IMR-90 (cell line): ENCODE results near the gene SLC7A6OS. TPM values are rescaled to one million over a fixed set of nuclear protein-coding genes. Genes with fewer than 3 reads are reported as not detected.
A peak's percentile ranks its signal among the peaks of the same experiment; 100 is the strongest.

Source experiments
- ATAC-seq: fragments of 200-7000 bp; cut with Tn5 transposase; 2 replicates; pipeline ENCODE4 v1.9.1; 2020; ENCODE audit warnings: low read depth, mild to moderate bottlenecking, moderate library complexity
- BruUV-seq: library from RNA; stranded (reverse); fragments of 400-500 nt; replicated peaks from 2 replicates; lab custom pipeline; 2021; lab: Mats Ljungman, UMichigan
- CTCF ChIA-PET: fragments of 300-600 bp; formaldehyde crosslinking; extraction: SDS; loops from one replicate; lab custom pipeline; 2021; ENCODE audit warnings: antibody characterized with exemption; lab: Yijun Ruan, JAX
- POLR2A ChIA-PET: fragments of 300-600 bp; sonication (Branson Sonifier 250); formaldehyde crosslinking; loops from one replicate; lab custom pipeline; 2022; ENCODE audit warnings: antibody characterized with exemption; ENCODE audit not compliant: unreplicated experiment; lab: Charles Lee
- DNase-seq: peaks from one replicate; pipeline ENCODE4 v3.0.0; 2013
- H2AFZ ChIP-seq: replicated peaks from 2 replicates; pipeline ENCODE3; 2013; ENCODE audit warnings: low read length, mild to moderate bottlenecking; ENCODE audit not compliant: poor library complexity
- H2AK5ac ChIP-seq: 2 replicates; pipeline ENCODE4 v1.6.1; 2013; ENCODE audit warnings: low read depth, low read length, inconsistent platforms
- H2AK9ac ChIP-seq: replicated peaks from 2 replicates; pipeline ENCODE3; 2013; ENCODE audit warnings: mild to moderate bottlenecking, low read depth, low read length, moderate library complexity; ENCODE audit not compliant: poor library complexity
- H2BK120ac ChIP-seq: 2 replicates; pipeline ENCODE4 v1.6.1; 2013; ENCODE audit warnings: low read depth, low read length, inconsistent platforms
- H2BK15ac ChIP-seq: 3 replicates; pipeline ENCODE4 v1.6.1; 2013; ENCODE audit warnings: low read depth, low read length, inconsistent platforms
- H2BK20ac ChIP-seq: 2 replicates; pipeline ENCODE4 v1.6.1; 2013; ENCODE audit warnings: low read depth, mild to moderate bottlenecking, inconsistent platforms, low read length, moderate library complexity
- H2BK5ac ChIP-seq: 2 replicates; pipeline ENCODE4 v1.6.1; 2013; ENCODE audit warnings: mild to moderate bottlenecking, low read depth, low read length, inconsistent platforms; ENCODE audit not compliant: poor library complexity, severe bottlenecking
- H3K14ac ChIP-seq: replicated peaks from 2 replicates; pipeline ENCODE4 v1.6.1; 2013; ENCODE audit warnings: low read depth, low read length, inconsistent platforms
- H3K18ac ChIP-seq: 2 replicates; pipeline ENCODE4 v1.6.1; 2013; ENCODE audit warnings: low read depth, low read length, control low read depth
- H3K23ac ChIP-seq: 2 replicates; pipeline ENCODE4 v1.6.1; 2013; ENCODE audit warnings: low read depth, low read length, inconsistent platforms
- H3K27ac ChIP-seq: 2 replicates; pipeline ENCODE4 v1.5.1; 2013; ENCODE audit warnings: mild to moderate bottlenecking, control low read depth, low read length; ENCODE audit not compliant: insufficient read depth
- H3K27me3 ChIP-seq: 2 replicates; pipeline ENCODE4 v1.6.1; 2013; ENCODE audit warnings: low read length; ENCODE audit not compliant: control insufficient read depth, insufficient read depth
- H3K36me3 ChIP-seq: 2 replicates; pipeline ENCODE4 v1.6.1; 2013; ENCODE audit warnings: low read length, mixed read lengths; ENCODE audit not compliant: control insufficient read depth, insufficient read depth
- H3K4ac ChIP-seq: 2 replicates; pipeline ENCODE4 v1.6.1; 2013; ENCODE audit warnings: low read depth, low read length, inconsistent platforms
- H3K4me1 ChIP-seq: 2 replicates; pipeline ENCODE4 v1.6.1; 2013; ENCODE audit warnings: low read length, mixed read lengths; ENCODE audit not compliant: control insufficient read depth, insufficient read depth
- H3K4me2 ChIP-seq: 2 replicates; pipeline ENCODE4 v1.6.1; 2013; ENCODE audit warnings: low read depth, mild to moderate bottlenecking, control low read depth, low read length, moderate library complexity
- H3K4me3 ChIP-seq: 2 replicates; pipeline ENCODE4 v1.5.1; 2013; ENCODE audit warnings: low read depth, mild to moderate bottlenecking, control low read depth, low read length, moderate library complexity; ENCODE audit not compliant: insufficient read depth
- H3K56ac ChIP-seq: 2 replicates; pipeline ENCODE4 v1.6.1; 2013; ENCODE audit warnings: low read length, inconsistent platforms; ENCODE audit not compliant: insufficient read depth; ENCODE audit errors: extremely low read depth
- H3K79me1 ChIP-seq, 2 experiments: 2 replicates each; pipeline ENCODE4 v1.6.1; 2013; ENCODE audit warnings: low read length in 2 of 2, inconsistent platforms in 1 of 2, low read depth in 1 of 2
- H3K9ac ChIP-seq: 2 replicates; pipeline ENCODE4 v1.6.1; 2013; ENCODE audit warnings: low read depth, low read length, control low read depth
- H3K9me1 ChIP-seq: 2 replicates; pipeline ENCODE4 v1.6.1; 2013; ENCODE audit warnings: low read length, inconsistent platforms; ENCODE audit not compliant: insufficient read depth
- H3K9me3 ChIP-seq: 2 replicates; pipeline ENCODE4 v1.6.1; 2013; ENCODE audit warnings: low read length; ENCODE audit not compliant: control insufficient read depth, insufficient read depth
- H4K20me1 ChIP-seq: 2 replicates; pipeline ENCODE4 v1.6.1; 2013; ENCODE audit warnings: low read length, inconsistent platforms; ENCODE audit not compliant: insufficient read depth
- H4K5ac ChIP-seq: 2 replicates; pipeline ENCODE4 v1.6.1; 2013; ENCODE audit warnings: mild to moderate bottlenecking, low read depth, low read length, control low read depth
- H4K8ac ChIP-seq, 2 experiments: 2 replicates each; pipeline ENCODE4 v1.6.1; 2013; ENCODE audit warnings: low read depth in 2 of 2, low read length in 2 of 2, control low read depth in 1 of 2, inconsistent platforms in 1 of 2
- H4K91ac ChIP-seq: 2 replicates; pipeline ENCODE4 v1.6.1; 2013; ENCODE audit warnings: low read depth, low read length, inconsistent platforms; ENCODE audit not compliant: insufficient read depth
- BHLHE40 ChIP-seq: fragments of 150-350 bp; IDR thresholded peaks from 2 replicates; pipeline ENCODE4 v1.6.1; 2016; ENCODE audit warnings: mild to moderate bottlenecking, low read depth, low read length
- CEBPB ChIP-seq: IDR thresholded peaks from 2 replicates; pipeline ENCODE4 v1.6.1; 2012; ENCODE audit warnings: low read depth, low read length, improper control_type of control experiment
- CHD1 ChIP-seq: IDR thresholded peaks from 2 replicates; pipeline ENCODE4 v1.6.1; 2012; ENCODE audit warnings: low read depth, low read length, improper control_type of control experiment
- FOS ChIP-seq: fragments of 150-350 bp; IDR thresholded peaks from 2 replicates; pipeline ENCODE4 v1.6.1; 2016; ENCODE audit warnings: low read depth, low read length
- MAFK ChIP-seq: IDR thresholded peaks from 2 replicates; pipeline ENCODE4 v1.6.1; 2012; ENCODE audit warnings: low read depth, low read length, improper control_type of control experiment
- MAZ ChIP-seq: IDR thresholded peaks from 2 replicates; pipeline ENCODE4 v1.6.1; 2012; ENCODE audit warnings: low read depth, mild to moderate bottlenecking, low read length, improper control_type of control experiment, moderate library complexity, borderline replicate concordance
- MXI1 ChIP-seq: IDR thresholded peaks from 2 replicates; pipeline ENCODE4 v1.6.1; 2012; ENCODE audit warnings: low read depth, mild to moderate bottlenecking, low read length, moderate library complexity, borderline replicate concordance
- POLR2A ChIP-seq: IDR thresholded peaks from 2 replicates; pipeline ENCODE4 v1.6.1; 2012; ENCODE audit warnings: mild to moderate bottlenecking, low read depth, low read length
- RCOR1 ChIP-seq: IDR thresholded peaks from 2 replicates; pipeline ENCODE4 v1.6.1; 2012; ENCODE audit warnings: mild to moderate bottlenecking, low read length, improper control_type of control experiment; ENCODE audit not compliant: insufficient replicate concordance
- RFX5 ChIP-seq: IDR thresholded peaks from 2 replicates; pipeline ENCODE4 v1.8.0; 2012; ENCODE audit warnings: low read depth, mild to moderate bottlenecking, low read length, moderate library complexity
- SMC3 ChIP-seq: fragments of 150-350 bp; IDR thresholded peaks from 2 replicates; pipeline ENCODE4 v1.6.1; 2016; ENCODE audit warnings: low read depth, mild to moderate bottlenecking, antibody characterized with exemption, low read length, moderate library complexity
- WGBS, 2 experiments: methylation state at CpG; one replicate each; pipeline versions ENCODE4 v1.1.5 to v1.1.7; 2013; ENCODE audit warnings: missing lambda C conversion rate in 2 of 2; ENCODE audit not compliant: insufficient read length in 1 of 2; ENCODE audit errors: extremely low coverage in 2 of 2; 5-methylcytosine and 5-hydroxymethylcytosine counted together
- dilution Hi-C: fragments of 300-500 bp; cut with HindIII; formaldehyde crosslinking; loops from one replicate; pipeline ENCODE4 v1.14.3; 2018; ENCODE audit warnings: low sequenced_read_pairs; ENCODE audit not compliant: unreplicated experiment
- in situ Hi-C: fragments of 300-500 bp; cut with MboI; formaldehyde crosslinking; loops from 3 replicates; pipeline ENCODE4 v1.14.3; 2019; ENCODE audit warnings: low sequenced_read_pairs, inconsistent platforms, mixed read lengths
- intact Hi-C: fragments of 100-400 bp; cut with micrococcal nuclease; formaldehyde crosslinking; loops from 2 replicates; pipeline ENCODE4 v1.10.0; 2022
- polyA plus RNA-seq, 3 experiments: library from polyadenylated mRNA; depleted of rRNA; stranded (reverse); fragments of >200 nt; gene quantifications; 2 replicates each; pipeline ENCODE4 v1.2.3, GENCODE V29; 2012; ENCODE audit warnings: low replicate concordance in 1 of 3
- total RNA-seq: library from RNA; depleted of rRNA; stranded (reverse); fragments of >200 nt; gene quantifications from 2 replicates; pipeline ENCODE4 v1.2.3, GENCODE V29; 2012
- TF ChIP-seq, protein P1 (sequence below): fragments of 150-350 bp; IDR thresholded peaks from 2 replicates; pipeline ENCODE4 v1.6.1; 2017; ENCODE audit warnings: mild to moderate bottlenecking, antibody characterized with exemption, low read length, low read depth
- TF ChIP-seq, protein P2 (sequence below): fragments of 150-350 bp; IDR thresholded peaks from 2 replicates; pipeline ENCODE4 v1.6.1; 2016; ENCODE audit warnings: low read depth, mild to moderate bottlenecking, low read length, moderate library complexity, borderline replicate concordance
- TF ChIP-seq, protein P3 (sequence below): conservative IDR thresholded peaks from 2 replicates; pipeline ENCODE4 v1.5.1; 2012; ENCODE audit warnings: mild to moderate bottlenecking, low read depth, low read length, improper control_type of control experiment

Gene SLC7A6OS
- total and polyA plus RNA-seq, 2 of the 4 experiments (the other 2 are of a cell fraction): 6.8 to 8.4 TPM

DNA sequence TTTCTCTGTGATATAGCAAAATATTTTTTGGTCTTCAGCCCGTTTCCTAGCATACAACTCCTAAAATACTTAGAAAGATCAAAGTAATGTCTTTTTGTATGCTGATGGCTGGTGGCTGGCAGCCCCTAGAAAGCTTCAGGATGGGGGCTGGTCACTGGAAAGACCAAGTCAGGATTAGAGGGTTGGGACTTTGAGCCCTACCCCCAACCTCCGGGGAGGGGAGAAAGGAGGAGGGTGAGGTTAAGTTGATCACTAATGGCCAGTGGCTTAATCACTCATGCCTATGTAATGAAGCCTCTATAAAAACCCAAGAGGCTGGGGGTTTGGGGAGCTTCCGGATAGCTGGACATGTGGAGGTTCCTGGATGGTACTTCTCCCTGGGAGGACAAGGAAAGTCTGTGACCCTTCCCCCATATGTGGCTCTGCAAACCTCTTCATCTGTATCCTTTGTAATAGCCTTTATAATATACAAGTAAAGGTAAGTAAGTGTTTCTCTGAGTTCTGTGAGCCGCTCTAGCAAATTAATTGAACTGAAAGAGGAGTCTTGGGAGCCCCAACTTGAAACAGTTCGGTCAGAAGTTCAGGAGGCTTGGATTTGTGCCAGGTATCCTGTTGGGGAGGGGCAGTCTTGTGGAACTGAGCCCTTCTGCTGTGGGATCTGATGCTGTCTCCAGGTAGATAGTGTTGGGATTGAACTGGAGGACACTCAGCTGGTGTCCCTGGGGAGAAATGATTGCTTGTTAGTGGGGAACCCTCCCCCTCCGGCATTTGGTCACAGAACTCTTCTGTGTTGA, 42.9 kb downstream of the SLC7A6OS start:
- Histone ChIP-seq H2AK9ac (no peak overlapping the region), H4K5ac (no peak overlapping the region), H2BK20ac (no peak overlapping the region), H3K79me1 (peaks cover 21 to 73% of the 10 kb centered on the region in 2 experiments; a peak in 3 of 4 replicates), H3K27ac (no peak overlapping the region), H3K9me1 (peaks cover 15% of the 10 kb centered on the region; the same call in 1 of the 2 replicates), H4K20me1 (peaks cover 58% of the 10 kb centered on the region), H3K23ac (peak overlapping the region; percentile 37; the same call in 1 of the 2 replicates), H2AK5ac (no peak overlapping the region), H3K4me1 (peaks cover 12% of the 10 kb centered on the region), H2BK5ac (no peak overlapping the region), H4K8ac (no peak overlapping the region), H3K14ac (no peak overlapping the region), H2BK120ac (no peak overlapping the region), H3K27me3 (no peaks in the 10 kb centered on the region), H2BK15ac (no peak overlapping the region), H3K36me3 (peaks cover 10% of the 10 kb centered on the region), H3K18ac (no peak overlapping the region), H3K4me3 (no peak overlapping the region), H3K56ac (no peak overlapping the region), H3K4ac (no peak overlapping the region), H3K9ac (no peak overlapping the region), H3K4me2 (peak overlapping the region; percentile 0; the same call in 1 of the 2 replicates), H2AFZ (no peak overlapping the region), H4K91ac (no peak overlapping the region), H3K9me3 (no peaks in the 10 kb centered on the region)
- DNase-seq (no peak), ATAC-seq (no peak)
- dilution Hi-C loops (no loop called here), intact Hi-C loops (loop anchor here (2.0 to 5.0 kb wide), 2 partner anchors 13 to 44 kb away; partner anchors contain the start of genes PRMT7 and SLC7A6OS), in situ Hi-C loops (no loop called here)
- ChIA-PET CTCF (no interaction called here), POLR2A (no interaction called here)
- BruUV-seq: no TSS peak
- TF ChIP-seq POLR2A (no peak), SMC3 (no peak), MXI1 (no peak), BHLHE40 (no peak), MAZ (no peak), RCOR1 (no peak), CHD1 (no peak), CEBPB (no peak), RFX5 (no peak), FOS (no peak), MAFK (no peak)
- TF ChIP-seq, protein P1, sequence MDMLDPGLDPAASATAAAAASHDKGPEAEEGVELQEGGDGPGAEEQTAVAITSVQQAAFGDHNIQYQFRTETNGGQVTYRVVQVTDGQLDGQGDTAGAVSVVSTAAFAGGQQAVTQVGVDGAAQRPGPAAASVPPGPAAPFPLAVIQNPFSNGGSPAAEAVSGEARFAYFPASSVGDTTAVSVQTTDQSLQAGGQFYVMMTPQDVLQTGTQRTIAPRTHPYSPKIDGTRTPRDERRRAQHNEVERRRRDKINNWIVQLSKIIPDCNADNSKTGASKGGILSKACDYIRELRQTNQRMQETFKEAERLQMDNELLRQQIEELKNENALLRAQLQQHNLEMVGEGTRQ: no peak
- TF ChIP-seq, protein P2, sequence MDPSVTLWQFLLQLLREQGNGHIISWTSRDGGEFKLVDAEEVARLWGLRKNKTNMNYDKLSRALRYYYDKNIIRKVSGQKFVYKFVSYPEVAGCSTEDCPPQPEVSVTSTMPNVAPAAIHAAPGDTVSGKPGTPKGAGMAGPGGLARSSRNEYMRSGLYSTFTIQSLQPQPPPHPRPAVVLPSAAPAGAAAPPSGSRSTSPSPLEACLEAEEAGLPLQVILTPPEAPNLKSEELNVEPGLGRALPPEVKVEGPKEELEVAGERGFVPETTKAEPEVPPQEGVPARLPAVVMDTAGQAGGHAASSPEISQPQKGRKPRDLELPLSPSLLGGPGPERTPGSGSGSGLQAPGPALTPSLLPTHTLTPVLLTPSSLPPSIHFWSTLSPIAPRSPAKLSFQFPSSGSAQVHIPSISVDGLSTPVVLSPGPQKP: no peak
- TF ChIP-seq, protein P3, sequence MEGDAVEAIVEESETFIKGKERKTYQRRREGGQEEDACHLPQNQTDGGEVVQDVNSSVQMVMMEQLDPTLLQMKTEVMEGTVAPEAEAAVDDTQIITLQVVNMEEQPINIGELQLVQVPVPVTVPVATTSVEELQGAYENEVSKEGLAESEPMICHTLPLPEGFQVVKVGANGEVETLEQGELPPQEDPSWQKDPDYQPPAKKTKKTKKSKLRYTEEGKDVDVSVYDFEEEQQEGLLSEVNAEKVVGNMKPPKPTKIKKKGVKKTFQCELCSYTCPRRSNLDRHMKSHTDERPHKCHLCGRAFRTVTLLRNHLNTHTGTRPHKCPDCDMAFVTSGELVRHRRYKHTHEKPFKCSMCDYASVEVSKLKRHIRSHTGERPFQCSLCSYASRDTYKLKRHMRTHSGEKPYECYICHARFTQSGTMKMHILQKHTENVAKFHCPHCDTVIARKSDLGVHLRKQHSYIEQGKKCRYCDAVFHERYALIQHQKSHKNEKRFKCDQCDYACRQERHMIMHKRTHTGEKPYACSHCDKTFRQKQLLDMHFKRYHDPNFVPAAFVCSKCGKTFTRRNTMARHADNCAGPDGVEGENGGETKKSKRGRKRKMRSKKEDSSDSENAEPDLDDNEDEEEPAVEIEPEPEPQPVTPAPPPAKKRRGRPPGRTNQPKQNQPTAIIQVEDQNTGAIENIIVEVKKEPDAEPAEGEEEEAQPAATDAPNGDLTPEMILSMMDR: no peak
- 42% methylated on average over 2 of the region's 6 CpGs; no CpG with 5 or more reads in 1 of the 2 experiments for WGBS, 2 experiments
